Measurements from ENCODE around the gene WIF1.

Gene WIF1

DNA sequence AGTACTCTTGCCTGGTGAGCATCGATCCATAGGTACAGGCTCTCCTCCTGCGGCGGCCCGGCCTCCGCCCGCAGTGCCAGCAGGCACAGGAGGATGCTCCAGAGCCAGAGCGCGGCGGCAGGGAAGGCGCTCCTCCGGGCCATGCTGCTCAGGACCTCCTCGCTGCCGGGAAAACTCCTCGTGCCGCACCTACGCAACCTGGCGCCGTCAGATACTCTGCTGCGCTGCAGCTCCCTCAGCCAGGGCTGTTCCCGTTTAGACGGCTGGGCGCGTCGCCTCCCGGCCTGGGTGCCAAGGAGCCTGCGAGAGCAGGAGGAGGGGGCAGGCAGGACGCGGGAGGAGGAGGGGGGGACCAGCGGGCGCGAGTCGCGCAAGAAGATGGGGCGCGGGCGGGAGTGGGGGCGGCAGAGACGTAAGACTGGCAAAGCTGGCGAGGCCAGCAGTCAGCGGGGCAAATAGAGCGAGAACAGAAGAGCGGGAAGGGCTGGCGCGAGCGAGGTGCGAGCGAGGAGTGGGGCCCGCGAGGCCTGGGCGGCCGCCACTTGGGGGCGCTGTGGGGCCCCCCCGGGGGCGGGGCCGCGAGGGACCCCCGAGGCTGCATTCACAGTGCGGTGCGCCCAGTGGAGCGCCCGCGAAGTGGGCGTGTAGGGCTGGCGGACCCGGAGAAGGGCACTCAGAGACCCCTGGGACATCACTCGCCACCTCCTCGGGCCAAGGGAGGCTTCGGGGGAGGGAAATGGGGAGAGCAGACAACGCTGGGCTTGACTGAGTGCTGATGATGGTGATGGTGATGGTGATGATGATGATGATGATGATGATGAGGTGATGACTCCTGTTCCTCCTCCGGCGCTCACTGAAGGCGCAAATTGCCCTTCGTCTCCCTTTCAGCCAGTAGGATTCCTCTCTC lies at the start of gene WIF1:
TSS of gene WIF1 (minus strand) at position 257 of the 907 bp plus-strand sequence. CDS start at position 143, 114 bp downstream.
- DNase-seq (ENCODE audit: low read depth) = no peak

DNA sequence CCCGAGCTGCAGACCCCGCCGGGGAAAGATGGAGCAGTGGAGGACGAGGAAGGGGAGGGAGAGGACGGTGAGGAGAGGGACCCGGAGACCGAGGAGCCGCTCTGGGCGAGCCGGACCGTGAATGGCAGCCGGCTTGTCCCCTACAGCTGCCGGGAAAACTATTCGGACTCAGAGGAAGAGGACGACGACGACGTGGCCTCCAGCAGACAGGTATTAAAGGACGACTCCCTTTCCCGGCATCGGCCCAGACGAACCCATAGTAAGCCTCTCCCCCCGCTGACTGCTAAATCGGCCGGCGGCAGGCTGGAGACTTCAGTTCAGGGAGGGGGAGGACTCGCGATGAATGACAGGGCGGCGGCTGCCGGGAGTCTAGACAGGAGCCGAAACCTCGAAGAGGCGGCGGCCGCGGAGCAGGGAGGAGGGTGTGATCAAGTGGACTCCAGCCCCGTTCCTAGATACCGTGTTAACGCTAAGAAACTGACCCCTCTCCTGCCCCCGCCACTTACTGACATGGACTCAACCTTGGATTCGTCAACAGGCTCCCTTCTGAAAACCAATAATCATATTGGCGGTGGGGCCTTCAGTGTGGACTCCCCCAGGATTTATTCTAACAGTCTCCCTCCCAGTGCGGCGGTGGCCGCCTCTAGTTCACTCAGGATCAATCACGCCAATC lies 49.2 kb upstream of the WIF1 start:
- peak; percentile 23 for DNase-seq (ENCODE audit: low read depth)

GRCh38 chr12:65169320-65170208 lies 48.5 kb upstream of the WIF1 start, which contains the start of gene LEMD3:
LEMD3 (plus strand) TSS chr12:65169583; CDS start chr12:65169597, 14 bp downstream.
- peak; percentile 53 for DNase-seq (ENCODE audit: low read depth)

DNA sequence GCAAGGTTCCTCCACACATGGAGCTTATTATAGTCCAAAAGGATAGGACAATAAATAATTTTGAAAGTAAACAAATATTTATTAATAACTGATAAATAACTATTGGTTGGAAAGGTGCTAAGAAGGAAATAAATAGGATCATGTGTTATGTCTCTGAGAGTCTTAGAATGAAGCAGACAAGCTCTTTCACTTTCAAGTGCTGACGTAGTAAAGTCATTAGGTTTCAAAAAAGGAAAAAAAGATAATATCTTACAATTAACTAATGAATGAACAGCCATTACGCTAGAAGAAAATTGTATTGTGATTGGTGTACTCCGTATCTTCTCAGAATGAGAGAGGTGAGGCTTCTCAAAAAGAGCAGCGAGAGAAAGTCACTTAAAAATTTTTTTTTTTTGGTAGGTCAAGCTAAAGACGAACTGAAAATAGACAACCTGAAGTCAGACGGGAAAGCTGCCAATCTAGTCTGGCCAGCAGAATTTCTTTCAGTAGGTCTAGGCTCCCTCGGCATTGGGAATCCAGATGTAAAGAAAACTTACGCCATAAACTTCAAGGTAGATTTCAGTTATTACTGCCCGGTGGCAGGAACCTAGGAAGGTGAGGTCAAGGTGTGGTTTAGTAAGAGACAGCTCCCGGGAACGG lies 47.7 kb upstream of the WIF1 start:
- peak; percentile 6 for DNase-seq (ENCODE audit: low read depth)

DNA sequence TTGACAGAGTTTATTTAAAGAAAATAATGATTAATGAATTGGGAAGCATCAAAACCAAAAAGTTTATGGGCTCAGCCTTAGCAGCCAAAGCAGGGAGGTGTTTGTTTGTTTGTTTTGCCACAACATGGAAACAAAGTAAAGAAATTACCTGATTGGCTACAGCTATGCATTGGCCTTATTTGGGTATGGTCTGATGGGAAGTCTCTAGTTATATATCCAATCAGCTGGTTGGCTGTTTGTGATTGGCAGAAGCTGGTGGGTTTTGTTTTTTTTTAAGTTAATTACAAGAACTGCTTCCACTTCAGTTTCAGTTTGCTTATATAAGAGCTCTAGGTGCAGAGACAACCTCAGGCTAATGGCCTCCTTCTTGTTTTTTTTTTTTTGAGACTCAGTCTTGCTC lies 43.7 kb upstream of the WIF1 start:
- no peak for DNase-seq (ENCODE audit: low read depth)

DNA sequence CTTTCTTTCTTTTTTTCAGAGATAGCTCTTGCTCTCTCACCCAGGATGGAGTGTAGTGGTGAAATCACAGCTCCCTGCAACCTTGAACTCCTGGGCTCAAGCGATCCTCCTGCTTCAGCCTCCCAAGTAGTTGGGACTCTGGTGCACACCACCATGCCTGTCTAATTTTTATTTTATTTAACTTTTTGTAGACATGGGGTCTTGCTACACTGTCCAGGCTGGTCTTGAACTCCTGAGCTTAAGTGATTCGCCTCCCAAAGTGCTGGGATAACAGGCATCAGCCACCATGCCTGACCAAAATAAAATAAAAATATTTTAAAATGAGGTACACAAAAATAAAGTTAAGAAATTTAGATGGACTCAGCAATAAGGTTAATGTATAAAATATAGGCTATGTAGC lies 43.1 kb upstream of the WIF1 start:
- DNase-seq (ENCODE audit: low read depth) = no peak

DNA sequence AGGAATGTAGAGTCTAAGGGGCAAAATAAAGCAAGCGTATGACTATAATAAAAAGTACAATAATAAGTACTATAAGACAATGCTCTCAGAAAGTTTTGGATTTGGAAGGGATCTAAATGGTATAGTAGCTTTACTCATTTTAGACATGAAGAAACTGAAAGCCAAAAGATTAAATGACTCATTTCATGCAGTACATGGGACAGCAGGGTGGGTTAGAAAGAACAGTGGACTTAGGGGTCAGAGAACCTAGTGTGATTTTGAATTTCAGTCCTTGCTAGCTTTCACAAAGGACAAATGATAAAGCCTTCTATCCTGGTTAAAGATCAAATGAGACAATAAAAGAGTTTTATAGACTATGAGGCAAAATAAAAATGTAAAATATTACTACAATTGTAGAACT lies 41.5 kb upstream of the WIF1 start:
- DNase-seq (ENCODE audit: low read depth) = no peak

DNA sequence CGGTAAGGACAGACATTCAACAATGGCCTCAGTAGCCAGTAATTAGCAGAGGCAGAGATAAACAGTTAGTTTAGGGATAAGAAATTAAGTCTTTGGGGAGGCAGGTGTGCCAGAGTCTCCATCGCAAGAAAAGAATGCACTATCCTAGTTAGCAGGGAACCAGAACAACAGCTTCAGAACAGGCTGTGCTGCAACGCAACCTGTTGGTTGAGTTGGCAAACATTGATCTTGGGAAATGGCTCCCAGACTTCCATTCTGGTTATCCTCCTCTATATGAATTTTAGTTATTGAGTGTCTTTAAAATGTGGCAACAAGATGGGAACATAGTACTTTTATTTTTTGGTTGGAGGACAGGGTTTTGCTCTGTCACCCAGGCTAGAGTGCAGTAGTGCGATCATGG lies 36.0 kb upstream of the WIF1 start:
- no peak for DNase-seq (ENCODE audit: low read depth)

DNA sequence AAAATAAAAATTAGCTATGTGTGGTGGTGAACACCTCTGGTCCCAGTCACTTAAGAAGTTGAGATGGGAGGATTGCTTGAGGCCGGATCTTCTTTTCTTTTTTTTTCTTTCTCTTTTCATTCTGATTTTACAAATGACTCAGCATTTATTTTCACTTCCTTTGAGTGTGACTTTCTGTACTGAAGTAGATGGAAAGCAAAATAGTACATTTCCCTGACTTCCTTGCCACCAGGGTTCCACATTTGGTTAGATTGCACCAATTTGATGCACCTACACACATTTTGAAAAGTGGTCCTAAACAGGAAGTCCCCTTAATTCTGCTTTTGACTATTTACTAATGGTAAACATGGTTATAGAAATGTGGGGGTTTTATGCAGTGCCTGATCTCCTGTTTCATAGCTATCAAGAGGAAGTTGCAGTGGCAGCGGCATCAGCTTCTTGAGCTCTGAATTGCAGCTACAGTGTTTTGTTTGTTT lies 35.3 kb upstream of the WIF1 start:
- DNase-seq (ENCODE audit: low read depth) = no peak

DNA sequence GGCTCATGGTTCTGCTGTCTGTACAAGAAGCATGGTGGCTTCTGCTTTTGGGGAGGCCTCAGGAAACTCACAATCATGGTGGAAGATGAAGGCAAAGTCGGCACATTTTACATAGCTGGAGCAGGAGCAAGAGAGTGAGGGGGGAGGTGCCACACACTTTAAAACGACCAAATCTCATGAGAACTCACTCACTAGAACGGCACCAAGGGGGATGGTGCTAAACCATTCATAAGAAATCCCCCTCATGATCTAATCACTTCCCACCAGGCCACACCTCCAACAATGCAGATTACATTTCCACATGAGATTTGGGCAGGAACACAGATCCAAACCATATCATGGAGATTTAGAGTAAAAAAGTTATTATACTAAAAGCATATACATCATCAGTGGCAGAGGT lies 34.7 kb upstream of the WIF1 start:
- DNase-seq (ENCODE audit: low read depth) = no peak

GRCh38 chr12:65152596-65152995 lies 31.5 kb upstream of the WIF1 start:
- DNase-seq (ENCODE audit: low read depth) = no peak

GRCh38 chr12:65152012-65152411 lies 30.9 kb upstream of the WIF1 start:
- no peak for DNase-seq (ENCODE audit: low read depth)

- no peak for DNase-seq (ENCODE audit: low read depth)
Measured at GRCh38 chr12:65147312-65147905, 26.3 kb upstream of the WIF1 start.

DNA sequence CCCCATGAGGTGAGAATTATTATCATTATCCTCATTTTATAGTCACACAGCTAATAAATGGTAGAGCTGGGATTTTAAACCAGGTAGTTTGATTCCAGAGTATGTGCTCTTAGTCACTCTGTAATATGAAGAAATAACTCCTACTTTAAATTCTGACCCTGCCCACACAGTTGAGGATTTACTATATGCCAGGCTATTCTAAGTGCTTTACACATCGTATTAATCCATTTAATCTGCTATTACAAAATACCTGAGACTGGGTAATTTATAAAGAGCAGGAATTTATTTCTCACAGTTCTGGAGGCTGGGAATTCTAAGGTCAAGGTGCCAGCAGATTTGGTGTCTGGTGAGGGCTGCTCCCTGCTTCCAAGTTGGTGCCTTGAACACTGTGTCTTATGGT lies 19.6 kb upstream of the WIF1 start:
- no peak for DNase-seq (ENCODE audit: low read depth)

DNA sequence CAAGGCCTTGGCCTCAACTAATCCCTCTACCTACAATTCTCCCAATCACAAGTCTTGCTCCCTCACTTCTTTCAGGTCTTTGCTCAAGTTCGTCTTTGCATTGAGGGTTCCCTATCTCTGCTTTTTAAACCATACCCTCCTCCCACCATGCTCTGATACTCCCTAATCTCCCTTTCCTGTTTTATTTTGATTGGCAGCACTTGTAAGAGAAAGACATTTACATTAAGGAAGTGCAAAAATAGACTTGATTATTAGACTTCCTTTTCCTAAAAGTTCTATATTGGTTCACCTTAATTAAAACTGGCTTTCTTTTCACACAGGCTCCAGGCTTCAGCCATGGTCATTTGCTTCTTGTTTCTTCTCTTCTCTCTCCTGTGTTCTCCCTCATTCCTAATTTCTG lies 18.3 kb upstream of the WIF1 start:
- no peak for DNase-seq (ENCODE audit: low read depth)

- DNase-seq (ENCODE audit: low read depth) = no peak
Measured at GRCh38 chr12:65133879-65134278, 12.8 kb upstream of the WIF1 start.

- no peak for DNase-seq (ENCODE audit: low read depth)
Measured at GRCh38 chr12:65126482-65126881, 5.4 kb upstream of the WIF1 start.

DNA sequence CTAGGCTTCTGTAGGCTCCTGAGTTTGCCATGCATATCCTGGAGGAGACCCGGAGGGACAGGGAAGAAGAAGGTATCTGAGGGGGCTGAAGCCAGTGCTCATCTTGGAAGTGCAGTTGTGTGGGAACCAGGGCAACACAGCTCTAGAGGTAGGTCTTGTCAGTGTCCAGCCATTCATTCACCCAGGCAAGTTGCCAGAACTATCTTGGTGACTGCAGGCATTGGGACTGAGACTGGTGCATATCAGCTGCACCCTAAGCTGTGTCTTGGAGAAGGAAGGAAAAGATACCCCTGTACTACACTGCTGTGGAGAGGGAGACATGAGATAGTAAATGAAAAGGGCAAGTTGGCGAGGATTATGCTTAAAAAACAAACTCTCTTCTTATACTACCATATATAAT lies 4.9 kb upstream of the WIF1 start:
- no peak for DNase-seq (ENCODE audit: low read depth)

- no peak for DNase-seq (ENCODE audit: low read depth)
Measured at GRCh38 chr12:65125247-65125646, 4.1 kb upstream of the WIF1 start.

DNA sequence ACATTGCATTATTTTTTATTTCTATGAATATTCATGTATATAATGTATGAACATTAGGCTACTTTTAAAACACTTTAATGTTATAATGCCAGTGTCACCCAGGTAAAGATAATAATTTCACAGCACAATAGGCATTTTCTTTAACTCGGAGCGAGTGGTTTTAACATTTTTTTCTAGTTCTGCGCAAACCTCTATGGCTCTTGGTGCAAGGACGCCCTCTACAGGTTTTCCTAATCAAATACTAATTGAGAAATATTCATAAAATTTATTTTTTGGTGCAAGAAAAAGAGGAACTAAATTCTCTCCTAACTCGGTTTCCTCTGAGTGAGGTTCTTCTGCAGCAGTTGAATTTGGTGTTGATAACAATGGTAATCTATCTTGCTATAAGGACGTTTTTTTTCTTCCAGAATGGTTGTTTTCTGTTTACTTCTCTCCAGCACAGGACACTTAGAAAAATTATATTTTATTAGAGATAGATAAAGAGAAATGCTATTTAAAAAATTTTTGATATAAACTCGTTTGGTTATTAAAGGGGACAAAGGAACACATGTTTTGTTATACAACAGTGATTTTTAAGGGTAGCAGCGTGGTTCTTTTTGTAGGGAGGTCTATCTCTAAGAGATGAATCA lies 2.4 kb upstream of the WIF1 start:
- DNase-seq (ENCODE audit: low read depth) = no peak

GRCh38 chr12:65122703-65123102 lies 1.6 kb upstream of the WIF1 start:
- no peak for DNase-seq (ENCODE audit: low read depth)
